K562 (cell line): ENCODE measurements around the gene LRMDA. TPM values are rescaled to one million over a fixed set of nuclear protein-coding genes. Genes with fewer than 3 reads are reported as not detected.

Source experiments
- ATAC-seq: fragments of 200-7000 bp; cut with Tn5 transposase; 3 replicates; pipeline ENCODE4 v1.9.1; 2020; ENCODE audit warnings: moderate library complexity
- BruUV-seq: library from RNA; stranded (reverse); fragments of 400-500 nt; replicated peaks from 2 replicates; lab custom pipeline; 2021; lab: Mats Ljungman, UMichigan
- CTCF ChIA-PET: fragments of 300-600 bp; formaldehyde crosslinking; extraction: SDS; loops from one replicate; lab custom pipeline; 2021; ENCODE audit warnings: low intra/inter-chr PET ratio; lab: Yijun Ruan, JAX
- POLR2A ChIA-PET: fragments of 300-600, 350-650 bp; sonication (Branson Sonifier 250); formaldehyde crosslinking; extraction: SDS; loops from one replicate; lab custom pipeline; 2021; ENCODE audit warnings: antibody characterized with exemption, inconsistent platforms; lab: Yijun Ruan, JAX
- DNase-seq, 4 experiments: peaks; one replicate each; pipeline versions ENCODE4 v3.0.0 to v3.0.0-alpha.2; 2011 to 2018; ENCODE audit warnings: low spot score in 3 of 4, mixed read lengths in 3 of 4; ENCODE audit errors: extremely low read depth in 1 of 4
- FAIRE-seq: peaks from 2 replicates; lab custom pipeline; 2011; peaks lifted over from hg19 to GRCh38; lab: Jason Lieb, UNC
- H2AFZ ChIP-seq: 2 replicates; pipeline ENCODE4 v1.6.0; 2011; ENCODE audit warnings: low read depth, low read length, control low read depth, inconsistent platforms
- H3K27ac ChIP-seq: fragments of 200-600 bp; 3 replicates; pipeline ENCODE4 v1.8.0; 2011; ENCODE audit warnings: low read depth, mild to moderate bottlenecking, control low read depth, inconsistent platforms, low read length, moderate library complexity, mixed read lengths; ENCODE audit errors: extremely low read depth
- H3K27me3 ChIP-seq, 2 experiments: fragments of 300-600 bp in 1 of 2; 2 replicates in 1 of 2; 3 replicates in 1 of 2; pipeline versions ENCODE4 v1.6.0 to v1.8.0; 2011; ENCODE audit warnings: inconsistent platforms in 2 of 2, low read length in 2 of 2, mild to moderate bottlenecking in 1 of 2, mixed read lengths in 1 of 2, moderate library complexity in 1 of 2; ENCODE audit not compliant: control insufficient read depth in 2 of 2, insufficient read depth in 2 of 2
- H3K36me3 ChIP-seq: fragments of 300-600 bp; 3 replicates; pipeline ENCODE4 v1.8.0; 2011; ENCODE audit warnings: mild to moderate bottlenecking, low read length, inconsistent platforms; ENCODE audit not compliant: control insufficient read depth, insufficient read depth
- H3K4me1 ChIP-seq, 2 experiments: fragments of 200-600 bp in 1 of 2; replicated peaks in 1 of 2; 2 replicates in 1 of 2; 3 replicates in 1 of 2; pipeline versions ENCODE4 v1.5.1 to v1.8.0; 2011; ENCODE audit warnings: inconsistent platforms in 2 of 2, low read length in 2 of 2, mild to moderate bottlenecking in 1 of 2, mixed read lengths in 1 of 2, moderate library complexity in 1 of 2; ENCODE audit not compliant: control insufficient read depth in 2 of 2, insufficient read depth in 2 of 2
- H3K4me2 ChIP-seq: 2 replicates; pipeline ENCODE4 v1.6.1; 2011; ENCODE audit warnings: low read length, control low read depth, inconsistent platforms, mixed read lengths; ENCODE audit not compliant: insufficient read depth
- H3K4me3 ChIP-seq: fragments of 200-600 bp; sonication (generic), shearing (Covaris generic); 2 replicates; pipeline ENCODE4 v1.5.1; 2016; ENCODE audit warnings: control low read depth, inconsistent platforms
- H3K79me2 ChIP-seq: fragments of 200-600 bp; 3 replicates; pipeline ENCODE4 v1.8.0; 2011; ENCODE audit warnings: low read length, inconsistent platforms; ENCODE audit not compliant: control insufficient read depth, insufficient read depth
- H3K9ac ChIP-seq, 2 experiments: 2 replicates each; pipeline versions ENCODE4 v1.6.0 to v1.6.1; 2011; ENCODE audit warnings: low read depth in 2 of 2, low read length in 2 of 2, control low read depth in 1 of 2, inconsistent platforms in 1 of 2, mild to moderate bottlenecking in 1 of 2, mixed read lengths in 1 of 2; ENCODE audit not compliant: insufficient read depth in 1 of 2
- H3K9me1 ChIP-seq: one replicate; pipeline ENCODE4 v1.6.0; 2011; ENCODE audit warnings: inconsistent platforms, mild to moderate bottlenecking, low read length, moderate library complexity; ENCODE audit not compliant: control insufficient read depth, insufficient read depth
- H3K9me3 ChIP-seq: replicated peaks from 2 replicates; pipeline ENCODE4 v1.5.1; 2011; ENCODE audit warnings: low read depth, low read length, inconsistent platforms; ENCODE audit not compliant: control insufficient read depth, insufficient read depth
- H4K20me1 ChIP-seq: replicated peaks from 2 replicates; pipeline ENCODE4 v1.6.1; 2011; ENCODE audit warnings: low read length, inconsistent platforms, mixed read lengths; ENCODE audit not compliant: control insufficient read depth, insufficient read depth
- C11orf30 ChIP-seq: fragments of 450-650 bp; IDR thresholded peaks from 2 replicates; pipeline ENCODE4 v1.6.1; 2016; ENCODE audit warnings: low read depth, mild to moderate bottlenecking
- CEBPG ChIP-seq, 3 experiments: fragments of 200-800 bp in 1 of 3; sonication (Bioruptor generic) in 1 of 3; sonication (generic) in 1 of 3; formaldehyde crosslinking in 1 of 3; IDR thresholded peaks in 2 of 3; conservative IDR thresholded peaks in 1 of 3; 2 replicates each; pipeline versions ENCODE4 v1.6.1 to v1.8.0; 2016 to 2022; ENCODE audit warnings: missing compliant biosample characterization in 2 of 3, missing genetic modification characterization in 2 of 3, mild to moderate bottlenecking in 1 of 3, missing genetic modification reagents in 1 of 3
- FOSL1 ChIP-seq: fragments of 200-800 bp; sonication (Bioruptor generic); conservative IDR thresholded peaks from 2 replicates; pipeline ENCODE4 v1.6.1; 2016; ENCODE audit warnings: missing genetic modification characterization, missing compliant biosample characterization
- FOXP1 ChIP-seq: sonication (generic); formaldehyde crosslinking; IDR thresholded peaks from 2 replicates; pipeline ENCODE4 v1.8.0; 2022; ENCODE audit warnings: mild to moderate bottlenecking, missing genetic modification reagents
- GTF2A2 ChIP-seq: IDR thresholded peaks from 2 replicates; pipeline ENCODE4 v1.6.1; 2016; ENCODE audit warnings: mild to moderate bottlenecking, missing genetic modification characterization, missing compliant biosample characterization
- HEY1 ChIP-seq: fragments of 250-450 bp; sonication (Bioruptor Pico); IDR thresholded peaks from 2 replicates; pipeline ENCODE4 v1.5.0; 2020; ENCODE audit warnings: mild to moderate bottlenecking, moderate library complexity, borderline replicate concordance
- HNRNPL ChIP-seq: fragments of 200-400 bp; formaldehyde crosslinking; IDR thresholded peaks from 2 replicates; pipeline ENCODE4 v1.6.1; 2017; ENCODE audit warnings: low read depth, mild to moderate bottlenecking, low read length
- JUND ChIP-seq, 2 experiments: IDR thresholded peaks; 2 replicates in 1 of 2; 3 replicates in 1 of 2; pipeline ENCODE4 v1.6.1; 2011; ENCODE audit warnings: borderline replicate concordance in 2 of 2, low read depth in 2 of 2, low read length in 2 of 2, improper control_type of control experiment in 1 of 2, missing biosample characterization in 1 of 2, missing genetic modification characterization in 1 of 2, missing genetic modification reagents in 1 of 2
- MAFF ChIP-seq: IDR thresholded peaks from 2 replicates; pipeline ENCODE4 v1.6.1; 2012; ENCODE audit warnings: low read length, improper control_type of control experiment
- MAFG ChIP-seq: fragments of 450-650 bp; conservative IDR thresholded peaks from 2 replicates; pipeline ENCODE4 v1.6.1; 2016; ENCODE audit warnings: missing genetic modification characterization, missing compliant biosample characterization
- MAFK ChIP-seq: IDR thresholded peaks from 2 replicates; pipeline ENCODE4 v1.6.1; 2011; ENCODE audit warnings: low read length, improper control_type of control experiment
- MCM3 ChIP-seq: fragments of 450-650 bp; IDR thresholded peaks from 2 replicates; pipeline ENCODE4 v1.6.1; 2016
- NFE2 ChIP-seq: IDR thresholded peaks from 2 replicates; pipeline ENCODE4 v1.6.1; 2014; ENCODE audit warnings: antibody characterized with exemption, low read depth
- NR2C2 ChIP-seq, 2 experiments: fragments of 200-800 bp in 1 of 2; sonication (Bioruptor generic) in 1 of 2; sonication (generic) in 1 of 2; formaldehyde crosslinking in 1 of 2; IDR thresholded peaks; 2 replicates each; pipeline versions ENCODE4 v1.6.1 to v1.8.0; 2016 to 2022; ENCODE audit warnings: mild to moderate bottlenecking in 1 of 2, missing compliant biosample characterization in 1 of 2, missing genetic modification characterization in 1 of 2, missing genetic modification reagents in 1 of 2
- SREBF2 ChIP-seq: sonication (generic); formaldehyde crosslinking; IDR thresholded peaks from 2 replicates; pipeline ENCODE4 v1.4.0; 2020; ENCODE audit warnings: mild to moderate bottlenecking, missing genetic modification reagents
- ZNF316 ChIP-seq: fragments of 450-650 bp; IDR thresholded peaks from 2 replicates; pipeline ENCODE4 v1.6.1; 2016
- ZNF668 ChIP-seq: fragments of 250-450 bp; sonication (Bioruptor Pico); IDR thresholded peaks from 2 replicates; pipeline ENCODE4 v1.8.0; 2022; ENCODE audit warnings: mild to moderate bottlenecking, inconsistent platforms
- WGBS: fragments of 100-300 bp; shearing (Covaris generic); methylation state at CpG from one replicate; pipeline ENCODE4 v1.1.6; 2016; ENCODE audit warnings: low coverage, mixed read lengths; ENCODE audit not compliant: insufficient coverage; ENCODE audit errors: missing lambda C conversion rate; 5-methylcytosine and 5-hydroxymethylcytosine counted together
- in situ Hi-C: fragments of 300-500 bp; cut with MboI; formaldehyde crosslinking; loops from 4 replicates; pipeline ENCODE4 v1.15.0; 2018; ENCODE audit warnings: inconsistent platforms, mixed read lengths
- intact Hi-C: fragments of 100-400 bp; cut with micrococcal nuclease; formaldehyde crosslinking; loops from 2 replicates; pipeline ENCODE4 v1.14.2; 2022
- polyA plus RNA-seq, 8 experiments: library from polyadenylated mRNA; depleted of rRNA in 4 of 8; stranded (reverse) in 5 of 8; unstranded in 3 of 8; fragments of >200 nt; fragmentation: Nextera tagmentation in 2 of 8; fragmentation: Illumina TruSeq in 1 of 8; extraction: Ambion mirVana in 2 of 8; extraction: Trizol in 1 of 8; gene quantifications; 2 replicates each; pipeline versions ENCODE4 v1.2.1 to v1.2.3, GENCODE V29; 2011 to 2014; ENCODE audit warnings: inconsistent platforms in 1 of 8, missing spikeins in 1 of 8
- total RNA-seq, 7 experiments: library from RNA; depleted of rRNA in 6 of 7; stranded (reverse); fragments of >200 nt in 6 of 7; fragmentation: Illumina TruSeq in 2 of 7; extraction: Trizol in 2 of 7; gene quantifications; 2 replicates each; pipeline versions ENCODE4 v1.2.1 to v1.2.3, GENCODE V29; 2011 to 2021; ENCODE audit warnings: low replicate concordance in 1 of 7
- TF ChIP-seq, protein P1 (sequence below): sonication (generic); formaldehyde crosslinking; IDR thresholded peaks from 2 replicates; pipeline ENCODE4 v1.8.0; 2022; ENCODE audit warnings: missing genetic modification reagents, mild to moderate bottlenecking, borderline replicate concordance
- TF ChIP-seq, protein P2 (sequence below): fragments of 250-450 bp; sonication (Bioruptor Pico); IDR thresholded peaks from 2 replicates; pipeline ENCODE4 v1.8.0; 2021; ENCODE audit warnings: moderate library complexity, mild to moderate bottlenecking, inconsistent platforms

Gene LRMDA
- total and polyA plus RNA-seq, 9 of the 15 experiments (the other 6 are each of a cell fraction or from before 2014, with no cell fraction given), result 0.25 TPM; not detected in 8

DNA sequence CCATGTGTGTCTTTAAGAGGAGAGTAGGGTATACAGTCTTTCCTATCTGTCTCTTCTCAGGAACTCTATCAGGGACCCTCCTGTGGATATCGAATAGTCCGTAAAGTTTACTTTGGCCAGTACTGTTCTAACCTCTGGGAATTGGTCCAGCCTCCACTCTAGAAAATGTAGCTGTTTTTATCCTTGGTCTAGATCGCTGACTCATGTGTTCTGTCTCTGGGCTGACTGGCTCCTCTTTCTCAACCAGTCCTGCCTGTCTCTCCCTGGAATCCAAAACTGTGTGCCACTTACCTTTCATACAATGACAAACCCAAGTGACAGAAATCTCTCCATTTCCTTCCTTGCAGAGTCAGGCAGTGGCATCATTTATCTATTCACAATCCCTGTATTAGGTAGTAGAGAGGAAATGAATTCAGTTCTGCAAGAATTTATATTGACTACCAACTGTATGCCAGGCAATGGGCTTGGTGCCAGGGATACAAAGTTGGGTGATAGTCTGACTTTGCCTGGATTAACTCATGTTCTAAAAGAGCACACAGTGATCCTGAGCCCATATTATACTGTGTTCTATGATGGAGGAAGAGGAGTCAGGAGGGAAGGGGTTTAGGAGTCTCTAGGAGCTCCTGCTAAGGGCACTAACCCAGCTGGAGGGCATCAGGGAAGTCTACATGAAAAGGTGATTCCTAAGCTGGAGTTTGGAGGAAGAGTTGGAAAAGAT, 232.7 kb downstream of the LRMDA start:
- Histone ChIP-seq H3K9me3 (no peaks in the 10 kb centered on the region), H3K4me2 (no peak overlapping the region), H3K9ac (no peak overlapping the region), H2AFZ (no peak overlapping the region), H3K27ac (no peak overlapping the region), H3K79me2 (no peaks in the 10 kb centered on the region), H3K9me1 (no peaks in the 10 kb centered on the region), H3K27me3 (peaks cover 2 to 5% of the 10 kb centered on the region in 2 experiments; a peak in 1 of 5 replicates), H3K4me3 (no peak overlapping the region), H3K36me3 (no peaks in the 10 kb centered on the region), H4K20me1 (no peaks in the 10 kb centered on the region), H3K4me1 (no peaks in the 10 kb centered on the region; a peak in 1 of 5 replicates)
- no TSS peak for BruUV-seq
- CTCF ChIA-PET, result no interaction called here
- POLR2A ChIA-PET, result interaction anchor here (0.5 to 1.5 kb wide), 6 partner anchors 13 to 983 kb away, joined by 3 to 6 read pairs (median 3); no protein-coding TSS in a partner anchor
- no peak for TF ChIP-seq SREBF2 (CRISPR knock-in tag)
- TF ChIP-seq, protein P1, sequence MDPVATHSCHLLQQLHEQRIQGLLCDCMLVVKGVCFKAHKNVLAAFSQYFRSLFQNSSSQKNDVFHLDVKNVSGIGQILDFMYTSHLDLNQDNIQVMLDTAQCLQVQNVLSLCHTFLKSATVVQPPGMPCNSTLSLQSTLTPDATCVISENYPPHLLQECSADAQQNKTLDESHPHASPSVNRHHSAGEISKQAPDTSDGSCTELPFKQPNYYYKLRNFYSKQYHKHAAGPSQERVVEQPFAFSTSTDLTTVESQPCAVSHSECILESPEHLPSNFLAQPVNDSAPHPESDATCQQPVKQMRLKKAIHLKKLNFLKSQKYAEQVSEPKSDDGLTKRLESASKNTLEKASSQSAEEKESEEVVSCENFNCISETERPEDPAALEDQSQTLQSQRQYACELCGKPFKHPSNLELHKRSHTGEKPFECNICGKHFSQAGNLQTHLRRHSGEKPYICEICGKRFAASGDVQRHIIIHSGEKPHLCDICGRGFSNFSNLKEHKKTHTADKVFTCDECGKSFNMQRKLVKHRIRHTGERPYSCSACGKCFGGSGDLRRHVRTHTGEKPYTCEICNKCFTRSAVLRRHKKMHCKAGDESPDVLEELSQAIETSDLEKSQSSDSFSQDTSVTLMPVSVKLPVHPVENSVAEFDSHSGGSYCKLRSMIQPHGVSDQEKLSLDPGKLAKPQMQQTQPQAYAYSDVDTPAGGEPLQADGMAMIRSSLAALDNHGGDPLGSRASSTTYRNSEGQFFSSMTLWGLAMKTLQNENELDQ, result no peak
- TF ChIP-seq JUND (IDR thresholded peaks at IDR 0.05; ENCODE audit: borderline replicate concordance, low read depth, low read length), result peak; percentile 37; the same call in 1 of the 2 replicates
- TF ChIP-seq JUND (tag; IDR thresholded peaks at IDR 0.05; ENCODE audit: borderline replicate concordance, low read depth, low read length), result no peak; the same call in 2 of the 3 replicates
- 0 out of 2 replicates have a peak, but pooled peaks have one; percentile 17 for TF ChIP-seq HEY1
- no peak for TF ChIP-seq CEBPG (CRISPR knock-in tag; IDR thresholded peaks at IDR 0.05)
- peak in 1 of 2 experiments; percentile 31; a peak in 1 of 4 replicates for TF ChIP-seq CEBPG (tag; conservative IDR thresholded peaks at IDR 0.05 in 1 of 2, IDR thresholded peaks at IDR 0.05 in 1 of 2)
- peak; percentile 66 for TF ChIP-seq FOSL1 (tag)
- peak; percentile 86 for TF ChIP-seq NFE2
- TF ChIP-seq MCM3, result no peak
- TF ChIP-seq NR2C2 (CRISPR knock-in tag; IDR thresholded peaks at IDR 0.05), result no peak
- TF ChIP-seq NR2C2 (tag; IDR thresholded peaks at IDR 0.05), result peak; percentile 20; the same call in 1 of the 2 replicates
- no peak for TF ChIP-seq HNRNPL
- peak; percentile 92 for TF ChIP-seq MAFG (tag)
- TF ChIP-seq MAFF, result peak; percentile 78
- TF ChIP-seq GTF2A2 (tag), result no peak
- TF ChIP-seq FOXP1, result no peak
- no peak for TF ChIP-seq ZNF668
- TF ChIP-seq, protein P2, sequence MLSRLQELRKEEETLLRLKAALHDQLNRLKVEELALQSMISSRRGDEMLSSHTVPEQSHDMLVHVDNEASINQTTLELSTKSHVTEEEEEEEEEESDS, result no peak
- TF ChIP-seq MAFK, result peak; percentile 76
- peak; percentile 92 for TF ChIP-seq ZNF316
- peak; percentile 93 for TF ChIP-seq C11orf30
- DNase-seq (no peak), ATAC-seq (peak; percentile 82), FAIRE-seq (peak; percentile 40)
- 4% methylated on average over 3 of the region's 3 CpGs for WGBS
- intact Hi-C loops (no loop called here), in situ Hi-C loops (no loop called here)
